Measurements from ENCODE around the gene F8.

GRCh38 chrX:155070975-155071693 lies 48.6 kb upstream of the F8 start, which contains the start of the genes BRCC3, CMC4 and MTCP1:
- TF ChIP-seq CTCF (IDR thresholded peaks at IDR 0.05) (no peak), POLR2A (IDR thresholded peaks at IDR 0.05) (peak; percentile 37 to 69)
